ENCODE data around the gene ZNF529. TPM values are rescaled to one million over a fixed set of nuclear protein-coding genes. Genes with fewer than 3 reads are reported as not detected.
"Not testable (repeated sequence)": the region's sequence is repeated elsewhere in the genome, so short reads cannot be mapped to it uniquely, and the experiment has no call there.

ZNF529 gene
- polyA plus RNA-seq (ENCODE audit: insufficient read length in 4 of 4), result 10 to 100 TPM; 23.9 to 28.4 (median 24.7) TPM

DNA sequence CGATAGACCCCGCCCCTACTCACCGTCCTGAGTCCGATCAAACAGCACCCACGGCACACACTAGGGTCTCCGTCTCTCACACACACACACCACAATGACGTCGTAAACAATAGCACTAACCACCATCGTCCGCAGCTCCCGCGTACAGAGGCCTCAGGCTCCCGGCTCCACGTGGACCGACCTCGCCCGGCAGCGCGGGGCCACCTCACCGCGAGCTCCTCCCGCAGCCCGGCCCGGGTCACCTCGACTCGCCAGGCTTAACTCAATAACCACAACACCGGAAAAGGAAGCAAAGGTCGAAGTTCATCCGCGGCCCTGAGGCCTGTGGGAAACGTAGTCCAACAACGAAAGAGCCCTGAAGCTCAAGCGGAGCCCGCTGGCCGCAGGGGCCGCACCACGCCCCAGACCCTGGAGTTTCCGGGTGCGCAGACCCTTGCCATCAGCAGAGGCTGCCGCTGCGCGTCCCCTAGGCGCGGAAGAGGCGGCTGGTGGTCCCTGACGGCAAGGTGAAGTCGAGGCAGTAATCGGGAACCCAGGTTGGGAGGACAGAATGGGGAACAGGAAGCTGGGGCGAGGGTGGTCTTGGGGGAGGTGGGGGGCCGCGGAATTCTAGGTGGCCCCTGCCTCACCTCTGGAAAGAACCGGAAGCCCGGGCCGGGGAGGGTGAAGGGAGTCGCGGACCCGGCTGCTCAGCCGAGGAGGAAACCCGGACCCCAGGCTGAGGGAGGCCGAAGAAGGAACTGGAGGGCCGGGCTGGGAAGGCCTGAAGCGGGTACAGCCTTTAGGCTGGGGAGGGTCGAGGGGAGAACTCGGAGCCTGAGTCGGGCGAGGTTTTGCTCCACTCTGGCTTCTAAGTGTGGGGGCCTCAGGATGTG is at the start of gene ZNF529:
ZNF529 (minus strand) TSS at position 273 of the 875 bp plus-strand sequence. CDS start 946 bp downstream, outside the sequence.
- DNase-seq (ENCODE audit: low read depth in 4 of 4, low spot score in 3 of 4), result peak; percentile 85 to 93 (median 90)

DNA sequence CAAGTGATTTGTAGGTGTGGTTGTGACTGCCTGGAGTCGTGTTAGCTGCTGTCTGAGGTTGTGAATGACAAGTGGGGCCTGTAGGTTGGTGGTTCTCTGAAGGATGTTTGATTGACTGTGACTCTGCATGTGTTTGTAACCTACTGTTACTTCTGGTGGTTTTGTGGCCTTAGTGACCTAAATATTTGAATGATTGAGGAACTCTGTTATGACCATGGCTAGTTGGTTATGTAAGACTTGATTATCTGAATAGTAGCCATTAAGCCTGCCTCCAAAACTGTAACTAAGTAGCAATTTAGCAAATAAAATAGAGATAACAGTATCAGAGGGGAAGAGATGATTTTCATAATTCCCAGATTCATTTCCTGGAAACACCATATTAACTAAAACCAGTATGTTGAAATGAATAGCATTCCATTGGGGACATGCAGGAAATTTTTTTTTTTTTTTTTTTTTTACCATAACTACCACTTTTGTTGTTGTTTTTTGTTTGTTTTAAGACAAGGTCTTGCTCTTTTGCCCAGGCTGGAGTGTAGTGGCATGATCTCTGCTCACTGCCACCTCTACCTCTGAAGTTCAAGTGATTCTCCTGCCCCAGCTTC is 32.9 kb upstream of the ZNF529 start:
- DNase-seq (ENCODE audit: low read depth in 4 of 4, low spot score in 3 of 4), result no peak

DNA sequence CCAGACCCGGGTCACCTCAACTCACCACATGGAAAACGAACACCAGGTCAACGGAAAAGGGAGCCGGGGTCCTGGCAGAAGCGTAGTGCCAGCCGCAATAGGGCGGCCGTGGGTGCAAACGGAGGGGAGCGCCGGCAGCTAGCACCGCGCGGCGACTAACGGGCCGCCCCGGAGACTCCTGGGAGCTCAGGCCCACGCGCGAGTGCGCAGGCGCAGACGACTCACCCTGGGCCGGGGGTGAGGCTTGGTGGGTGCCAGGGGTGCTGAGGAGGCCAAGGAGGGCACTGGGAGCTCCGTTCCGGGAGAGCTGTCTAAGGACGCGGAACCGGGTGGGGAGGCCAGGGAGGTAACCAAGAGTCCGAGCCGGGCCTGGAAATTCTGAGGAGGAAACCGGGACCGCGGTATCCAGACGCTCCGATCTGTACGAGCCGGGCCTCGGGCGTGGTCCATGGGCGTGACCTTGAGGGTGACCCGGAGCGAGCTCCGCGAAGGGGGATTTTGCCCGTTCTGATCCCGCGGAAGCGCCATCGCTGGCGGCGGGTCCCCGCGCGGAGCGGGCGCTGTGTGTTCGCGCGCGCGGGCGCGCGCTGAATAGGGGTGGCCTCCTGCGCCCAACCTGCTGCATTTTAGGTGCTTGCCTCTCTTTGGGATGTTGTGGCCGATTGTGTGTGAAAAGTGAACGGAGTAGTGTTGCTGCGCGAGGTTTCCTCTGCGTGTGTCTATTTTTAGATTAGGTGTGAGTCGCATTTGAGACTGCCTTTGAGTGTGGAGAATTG is 32.2 kb upstream of the ZNF529 start, which contains the start of gene ZNF382:
ZNF382 (plus strand) TSS at position 213 of the 776 bp plus-strand sequence. CDS start 4,602 bp downstream, outside the sequence.
- DNase-seq (ENCODE audit: low read depth in 4 of 4, low spot score in 3 of 4), result peak; percentile 47 to 65 (median 54)

DNA sequence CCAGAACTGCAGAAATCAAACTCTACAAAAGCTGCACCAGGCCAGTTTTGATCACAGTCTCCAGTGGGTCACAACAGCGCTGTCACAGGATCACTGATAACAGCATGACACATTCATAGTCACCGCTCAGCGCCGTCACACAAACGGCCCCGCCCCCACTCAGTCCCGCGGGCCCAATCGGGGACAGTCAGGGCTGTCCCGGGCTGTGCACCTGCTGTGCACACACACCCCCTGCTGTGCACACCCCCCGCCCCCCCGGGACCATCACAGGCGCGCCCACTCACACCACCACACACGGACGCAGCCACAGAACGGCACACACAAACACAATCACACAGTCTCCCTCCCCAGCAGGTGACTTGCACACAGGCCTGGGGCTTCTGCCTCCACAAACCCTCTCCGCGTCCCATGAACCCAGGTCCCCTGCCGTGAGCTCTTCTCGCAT is 31.6 kb upstream of the ZNF529 start:
- peak; percentile 7 to 28 (median 8) for DNase-seq (ENCODE audit: low read depth in 4 of 4, low spot score in 3 of 4)

DNA sequence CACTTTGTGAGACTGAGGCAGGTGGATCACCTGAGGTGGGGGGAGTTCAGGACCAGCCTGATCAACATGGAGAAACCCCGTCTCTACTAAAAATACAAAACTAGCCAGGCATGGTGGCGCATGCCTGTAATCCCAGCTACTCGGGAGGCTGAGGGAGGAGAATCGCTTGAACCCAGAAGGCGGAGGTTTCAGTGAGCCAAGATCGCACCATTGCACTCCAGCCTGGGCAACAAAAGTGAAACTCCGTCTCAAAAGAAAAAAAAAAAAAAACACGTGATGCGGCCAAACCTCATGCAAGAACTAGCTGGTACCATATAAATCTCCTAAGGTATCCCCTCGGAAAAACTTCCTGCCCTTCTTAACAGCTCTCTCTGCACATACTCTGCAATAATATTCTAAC is 29.6 kb upstream of the ZNF529 start:
- not testable (repeated sequence) for DNase-seq (ENCODE audit: low read depth in 4 of 4, low spot score in 3 of 4)

DNA sequence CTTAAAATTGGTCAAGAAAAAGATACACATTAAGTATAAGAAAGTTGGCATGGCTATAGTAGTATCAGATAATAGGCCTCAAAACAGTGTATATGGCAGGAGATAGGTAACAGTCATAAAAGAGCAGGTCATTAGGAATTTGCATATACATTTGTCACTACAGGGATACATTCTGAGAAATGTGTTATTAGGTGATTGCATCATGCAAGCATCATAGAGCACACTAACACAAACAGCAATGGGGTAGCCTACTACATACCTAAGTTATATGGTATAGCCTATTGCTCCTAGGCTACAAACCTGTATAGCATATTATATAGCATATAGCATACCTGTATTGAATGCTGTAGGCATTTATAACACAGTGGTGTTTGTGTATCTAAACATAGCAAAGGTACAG is 6.2 kb upstream of the ZNF529 start:
- DNase-seq (ENCODE audit: low read depth in 4 of 4, low spot score in 3 of 4), result no peak

DNA sequence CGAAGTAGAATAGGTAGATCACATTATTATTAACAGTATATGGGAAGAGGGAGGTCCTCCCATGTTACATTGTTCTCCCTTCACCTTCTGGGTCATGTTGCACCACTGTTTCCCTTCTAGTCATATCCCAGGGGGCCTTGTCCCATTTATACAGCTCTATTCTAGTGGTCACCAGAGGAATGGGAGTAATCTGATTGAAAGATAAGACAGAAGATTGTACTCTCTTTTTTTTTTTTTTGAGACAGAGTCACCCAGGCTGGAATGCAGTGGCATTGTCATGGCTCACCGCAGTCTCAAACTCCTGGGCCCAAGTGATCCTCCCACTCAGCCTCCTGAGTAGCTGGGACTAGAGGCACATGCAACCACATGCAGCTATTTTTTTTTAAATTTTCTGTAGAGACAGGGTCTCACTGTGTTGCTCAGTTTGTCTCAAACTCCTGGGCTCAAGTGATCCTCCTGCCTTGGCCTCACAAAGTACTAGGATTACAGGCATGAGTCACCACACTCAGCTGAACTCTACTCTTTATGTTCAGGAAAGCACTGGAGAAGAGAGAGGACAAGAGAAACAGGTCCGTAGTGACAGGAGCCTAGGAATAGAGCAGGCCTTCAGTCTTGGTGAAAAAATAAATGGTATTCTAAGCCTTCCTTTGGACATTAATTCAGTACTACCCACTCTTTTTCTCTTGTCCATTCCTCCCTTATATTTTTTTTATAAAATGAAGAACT is 4.3 kb upstream of the ZNF529 start:
- DNase-seq (ENCODE audit: low read depth in 4 of 4, low spot score in 3 of 4), result no peak

DNA sequence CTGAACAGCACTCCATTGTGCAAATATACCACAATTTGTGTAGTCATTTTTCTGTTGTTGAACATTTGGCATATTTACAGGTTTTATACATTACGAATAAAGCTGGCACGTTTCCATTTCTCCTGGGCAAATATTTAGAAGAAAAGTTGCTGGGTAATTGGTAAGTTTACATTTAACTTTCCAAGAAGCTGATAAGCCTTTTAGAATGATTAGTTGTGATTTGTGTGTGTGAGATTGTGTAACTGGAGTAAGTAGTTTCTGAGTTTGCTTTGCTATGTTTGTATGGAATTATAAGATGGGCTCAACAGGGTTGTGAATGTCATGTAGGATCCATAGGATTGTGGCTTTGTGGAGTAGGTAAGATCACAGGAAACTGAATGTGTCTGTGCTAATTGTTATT is 1.6 kb upstream of the ZNF529 start:
- DNase-seq (ENCODE audit: low read depth in 4 of 4, low spot score in 3 of 4), result no peak

DNA sequence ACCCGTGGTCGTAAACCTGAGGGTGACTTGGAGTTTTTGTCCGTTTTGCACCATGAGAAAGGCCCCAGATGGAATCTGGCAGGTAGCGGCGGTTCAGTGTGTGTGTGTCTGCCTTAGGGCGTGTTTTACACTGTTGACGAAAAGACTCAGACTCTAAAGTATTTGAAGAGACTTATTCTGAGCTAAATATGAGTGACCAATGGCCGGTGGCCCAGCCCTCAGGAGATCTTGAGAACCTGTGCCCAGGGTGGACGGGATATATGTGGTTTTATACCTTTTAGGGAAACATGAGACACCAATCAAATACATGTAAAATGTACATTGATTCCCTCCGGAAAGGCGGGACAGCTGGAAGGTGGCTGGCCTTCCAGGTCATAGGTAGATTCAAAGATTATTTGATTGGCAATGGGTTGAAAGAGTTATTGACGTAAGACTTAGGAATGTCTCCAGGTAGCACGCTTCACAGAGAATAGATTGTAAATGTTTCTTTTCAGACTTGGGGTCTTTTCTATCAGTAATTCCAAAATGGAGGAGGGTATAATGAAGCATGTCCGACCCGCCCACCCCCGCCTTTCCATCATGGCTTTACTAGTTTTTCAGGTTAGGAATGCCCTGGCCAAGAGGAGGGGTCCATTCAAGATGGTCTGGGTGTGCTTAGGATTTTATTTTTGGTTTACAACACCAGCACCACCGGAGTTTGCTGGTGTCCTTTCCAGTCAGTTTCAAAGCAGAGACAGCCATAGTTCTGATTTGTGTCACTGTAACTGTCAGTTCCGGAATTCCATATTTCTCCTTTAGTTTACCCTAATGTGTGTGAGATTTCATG is 1.0 kb upstream of the ZNF529 start:
- DNase-seq (ENCODE audit: low read depth in 4 of 4, low spot score in 3 of 4), result peak in 1 of 4 donors; percentile 25

DNA sequence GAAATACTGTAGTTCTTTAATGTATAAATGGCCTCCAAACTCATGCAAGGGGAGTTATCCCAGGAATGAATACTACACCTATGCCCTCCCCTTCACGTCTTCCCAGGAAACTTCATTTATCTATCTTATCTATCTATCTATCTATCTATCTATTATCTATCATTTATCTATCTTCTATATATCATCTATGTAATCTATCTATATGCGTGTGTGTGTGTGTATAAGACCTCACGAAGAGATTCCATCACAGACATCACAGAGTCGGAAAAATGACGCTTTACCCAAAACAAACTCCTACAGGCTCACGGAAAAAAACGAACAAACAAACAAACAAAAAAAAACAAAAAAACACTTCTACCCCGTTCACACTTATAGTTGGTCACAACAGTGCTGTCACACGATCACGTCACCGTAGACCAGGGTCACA is 486 bp downstream of the ZNF529 start:
- DNase-seq (ENCODE audit: low read depth in 4 of 4, low spot score in 3 of 4), result no peak

DNA sequence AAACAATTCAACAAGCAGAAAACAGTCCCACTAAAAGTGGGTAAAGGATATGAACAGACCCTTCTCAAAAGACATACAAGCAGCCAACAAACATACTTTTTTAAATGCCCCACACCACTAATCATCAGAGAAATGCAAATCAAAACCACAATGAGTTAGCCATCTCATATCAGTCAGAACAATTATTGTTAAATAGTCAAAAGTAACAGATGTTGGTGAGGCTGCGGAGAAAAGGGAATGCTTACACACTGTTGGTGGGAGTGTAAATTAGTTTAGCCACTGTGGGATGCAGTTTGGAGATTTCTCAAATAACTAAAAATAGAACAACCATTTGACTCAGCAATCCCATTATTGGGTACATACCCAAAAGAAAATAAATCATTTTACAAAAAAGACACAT is 8.7 kb downstream of the ZNF529 start:
- DNase-seq (ENCODE audit: low read depth in 4 of 4, low spot score in 3 of 4), result no peak

DNA sequence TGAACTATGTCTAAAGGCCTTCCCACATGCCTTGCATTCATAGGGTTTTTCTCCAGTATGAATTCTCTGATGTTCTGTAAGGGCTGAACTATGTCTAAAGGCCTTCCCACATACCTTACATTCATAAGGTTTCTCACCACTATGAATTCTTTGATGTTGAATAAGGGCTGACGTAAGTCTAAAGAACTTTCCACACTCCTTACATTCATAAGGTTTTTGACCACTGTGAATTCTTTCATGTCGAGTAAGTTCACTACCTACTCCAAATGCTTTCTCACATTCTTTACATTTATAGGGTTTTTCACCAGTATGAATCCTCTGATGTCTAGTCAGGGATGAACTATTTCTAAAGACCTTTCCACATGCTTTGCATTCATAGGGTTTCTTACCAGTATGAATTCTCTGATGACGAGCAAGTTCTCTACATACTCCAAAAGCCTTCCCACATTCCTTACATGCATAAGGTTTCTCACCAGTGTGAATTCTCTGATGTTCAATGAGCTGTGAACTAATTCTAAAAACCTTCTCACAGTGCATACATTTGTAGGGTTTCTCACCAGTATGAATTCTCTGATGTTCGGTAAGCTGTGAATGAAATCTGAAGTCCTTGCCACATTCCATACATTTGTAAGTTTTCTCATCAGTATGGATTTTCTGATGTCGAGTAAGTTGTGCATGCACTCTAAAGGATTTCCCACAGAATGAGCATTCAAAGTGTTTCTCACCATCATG is 25.9 kb downstream of the ZNF529 start:
- no peak for DNase-seq (ENCODE audit: low read depth in 4 of 4, low spot score in 3 of 4)

DNA sequence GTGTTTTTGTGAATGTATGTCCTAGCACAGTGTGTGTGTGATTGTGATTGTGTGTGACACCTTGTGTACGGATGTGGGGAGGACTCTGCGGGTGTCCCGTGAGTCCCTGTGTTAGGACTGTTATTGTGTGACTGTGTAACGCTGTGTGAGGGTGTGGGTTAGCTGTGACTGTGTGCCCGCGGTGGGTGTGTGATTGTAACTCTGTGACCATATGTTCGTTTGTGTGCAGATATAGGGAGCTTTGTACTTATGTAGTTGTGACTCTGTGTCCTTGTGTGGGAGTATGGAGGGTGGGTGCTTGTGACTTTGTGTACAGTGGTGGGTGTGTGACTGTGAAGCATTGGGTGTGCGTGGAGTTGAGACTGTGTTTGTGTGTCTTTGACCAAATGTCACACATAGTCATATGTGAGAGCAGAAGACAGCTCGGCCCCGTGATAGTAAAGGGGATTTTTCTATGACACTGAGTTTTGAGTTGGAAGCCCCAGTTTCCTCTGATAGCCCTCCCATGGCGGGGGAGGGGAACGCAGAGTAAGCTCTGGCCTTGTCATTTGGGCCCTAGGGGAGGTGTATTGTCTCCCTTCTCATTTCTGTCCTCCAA is 44.1 kb downstream of the ZNF529 start:
- DNase-seq (ENCODE audit: low read depth in 4 of 4, low spot score in 3 of 4), result peak in 1 of 4 donors; percentile 12

DNA sequence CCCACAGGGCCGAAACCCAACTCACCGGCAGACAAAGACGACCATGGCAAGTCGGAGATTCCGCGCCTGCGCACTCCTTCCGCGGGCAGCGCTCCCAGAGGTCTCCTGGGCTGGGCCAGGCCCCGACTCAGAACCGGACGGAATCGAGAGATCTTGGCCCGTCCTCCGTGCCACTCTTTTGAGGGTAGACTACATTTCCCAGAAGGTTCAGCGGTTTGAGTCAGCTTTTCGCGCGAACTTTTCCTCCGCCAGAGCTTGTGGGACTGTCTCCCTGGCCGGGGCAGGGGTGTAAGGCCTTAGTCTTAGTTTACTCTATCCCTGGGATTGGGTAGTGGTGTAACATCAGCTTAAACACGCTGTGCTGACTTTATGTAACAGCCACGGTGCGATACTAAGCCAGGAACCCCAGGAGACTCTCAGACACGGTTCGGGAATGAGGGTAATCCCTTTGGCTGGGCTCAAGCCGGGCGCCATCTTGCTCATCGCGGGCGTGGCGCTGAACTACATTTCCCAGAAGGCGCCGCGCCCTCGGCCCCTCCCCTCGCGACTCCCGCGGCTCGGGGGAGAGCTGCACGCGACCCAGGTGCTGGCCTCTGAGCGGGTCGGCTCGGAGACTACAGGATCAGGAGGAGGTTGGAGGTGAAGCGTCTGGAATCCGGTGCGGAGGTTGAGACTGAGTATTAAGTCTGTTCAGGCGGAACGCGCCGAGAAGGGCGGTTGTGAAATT is 44.7 kb downstream of the ZNF529 start, which contains the start of gene ZNF260:
ZNF260 (minus strand) TSS at position 78 of the 727 bp plus-strand sequence. CDS start 13,033 bp downstream, outside the sequence.
- peak; percentile 93 to 95 (median 94) for DNase-seq (ENCODE audit: low read depth in 4 of 4, low spot score in 3 of 4)

DNA sequence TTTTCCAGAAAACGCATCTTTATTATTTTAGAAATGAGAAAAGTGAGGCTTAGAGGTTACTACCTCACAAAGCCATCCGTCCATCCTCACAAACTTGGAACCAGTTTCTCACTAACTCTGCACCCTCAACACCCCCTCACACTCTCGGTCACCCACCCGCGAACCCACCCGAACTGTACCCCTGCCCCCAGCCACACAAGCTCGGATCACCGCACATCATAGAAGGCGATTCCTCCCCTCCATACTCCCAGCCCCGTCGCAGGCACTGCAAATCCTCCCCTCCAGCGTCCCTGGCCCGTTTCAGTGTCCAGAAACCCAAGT is 45.3 kb downstream of the ZNF529 start:
- no peak for DNase-seq (ENCODE audit: low read depth in 4 of 4, low spot score in 3 of 4)

DNA sequence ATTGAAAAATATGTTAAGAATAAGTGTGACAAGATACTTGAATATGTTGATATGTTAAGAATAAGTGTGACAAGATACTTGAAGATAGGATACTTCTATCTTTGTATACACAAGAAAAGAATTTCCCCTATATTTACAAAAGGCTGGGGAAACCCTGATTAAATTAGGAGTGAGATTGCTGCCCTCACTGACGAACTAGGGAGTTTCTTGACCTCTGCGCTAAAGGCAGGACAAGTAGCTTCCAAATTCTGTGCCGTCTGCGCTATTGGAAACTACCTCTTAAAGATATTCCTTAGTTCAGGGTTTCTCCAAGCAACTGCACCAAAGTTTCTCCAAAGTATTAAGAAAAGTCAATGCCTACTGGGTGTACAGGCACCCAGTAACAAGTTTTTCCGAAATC is 45.8 kb downstream of the ZNF529 start:
- no peak for DNase-seq (ENCODE audit: low read depth in 4 of 4, low spot score in 3 of 4)

DNA sequence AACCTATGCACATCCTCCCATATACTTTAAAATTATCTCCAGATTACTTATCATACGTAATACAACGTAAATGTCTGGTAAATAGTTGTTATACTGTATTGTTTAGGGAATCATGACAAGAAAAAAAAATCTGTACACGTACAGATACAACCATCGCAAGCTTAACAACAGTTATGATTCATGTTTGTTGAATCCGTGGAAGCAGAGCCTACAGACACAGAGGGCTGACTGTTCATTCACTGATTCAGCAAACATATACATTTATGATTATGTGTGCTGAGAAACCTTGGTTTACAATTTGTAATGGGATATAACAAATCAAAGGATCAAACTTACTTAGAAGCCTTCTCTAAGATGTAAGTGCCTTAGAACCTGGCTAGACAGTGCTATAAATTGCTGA is 46.5 kb downstream of the ZNF529 start:
- no peak for DNase-seq (ENCODE audit: low read depth in 4 of 4, low spot score in 3 of 4)

DNA sequence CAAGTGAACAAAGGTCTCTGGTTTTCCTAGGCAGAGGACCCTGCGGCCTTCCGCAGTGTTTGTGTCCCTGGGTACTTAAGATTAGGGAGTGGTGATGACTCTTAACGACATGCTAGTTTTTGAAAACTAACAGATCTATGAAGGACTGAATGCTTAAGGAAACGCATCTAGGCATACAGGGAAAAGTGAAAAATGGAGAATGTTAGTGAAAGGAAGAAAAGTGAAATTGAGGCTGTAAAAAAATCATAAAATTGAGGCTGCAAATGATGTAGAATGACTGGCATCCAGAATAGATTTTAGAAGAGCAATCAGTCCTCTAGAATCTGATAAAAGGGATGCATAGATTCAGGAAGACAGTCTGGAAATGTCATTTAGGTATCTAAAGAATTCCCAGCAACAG is 48.5 kb downstream of the ZNF529 start:
- no peak for DNase-seq (ENCODE audit: low read depth in 4 of 4, low spot score in 3 of 4)
